ENCODE results near the gene GIPC2. TPM values are rescaled to one million over a fixed set of nuclear protein-coding genes. Genes with fewer than 3 reads are reported as not detected.

Gene GIPC2, protein sequence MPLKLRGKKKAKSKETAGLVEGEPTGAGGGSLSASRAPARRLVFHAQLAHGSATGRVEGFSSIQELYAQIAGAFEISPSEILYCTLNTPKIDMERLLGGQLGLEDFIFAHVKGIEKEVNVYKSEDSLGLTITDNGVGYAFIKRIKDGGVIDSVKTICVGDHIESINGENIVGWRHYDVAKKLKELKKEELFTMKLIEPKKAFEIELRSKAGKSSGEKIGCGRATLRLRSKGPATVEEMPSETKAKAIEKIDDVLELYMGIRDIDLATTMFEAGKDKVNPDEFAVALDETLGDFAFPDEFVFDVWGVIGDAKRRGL
- total RNA-seq = 0.09 and 0.14 TPM in 2 replicates

DNA sequence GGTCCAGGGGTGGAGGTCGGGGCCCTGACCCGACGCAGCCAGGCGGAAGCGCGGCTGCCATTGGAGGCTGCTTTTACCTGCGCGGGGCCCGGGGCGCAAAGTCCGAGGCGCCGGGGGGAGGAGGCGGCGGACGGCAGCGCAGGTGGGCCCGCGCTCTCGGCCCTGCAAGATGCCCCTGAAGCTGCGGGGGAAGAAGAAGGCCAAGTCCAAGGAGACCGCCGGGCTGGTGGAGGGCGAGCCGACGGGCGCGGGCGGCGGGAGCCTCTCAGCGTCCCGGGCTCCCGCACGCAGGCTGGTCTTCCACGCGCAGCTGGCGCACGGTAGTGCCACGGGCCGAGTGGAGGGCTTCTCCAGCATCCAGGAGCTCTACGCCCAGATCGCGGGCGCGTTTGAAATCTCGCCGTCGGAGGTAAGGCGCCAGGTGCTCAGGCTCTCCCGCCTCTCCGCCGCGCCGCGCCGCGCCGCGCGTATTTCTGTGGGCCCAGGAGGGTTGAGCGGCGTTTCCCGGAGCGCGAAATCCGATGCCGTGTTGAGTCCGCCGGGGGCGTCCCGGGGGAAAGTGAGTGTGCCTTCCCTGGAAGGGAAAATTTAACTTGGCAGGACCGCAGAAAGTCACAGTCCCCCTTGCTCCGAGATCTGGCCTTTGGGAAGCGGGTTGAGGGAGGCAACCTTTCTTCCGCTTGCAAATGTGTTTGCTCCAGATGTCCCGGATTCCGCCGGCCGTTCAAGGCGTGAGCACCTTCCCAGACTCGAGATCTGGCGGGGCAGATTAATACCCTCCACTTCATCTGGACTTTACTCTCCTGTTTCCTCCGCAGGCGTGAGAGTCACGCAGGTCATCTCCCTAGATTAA, at the start of gene GIPC2:
TSS of gene GIPC2 (plus strand) at position 41 of the 853 bp plus-strand sequence. CDS start at position 170, 129 bp downstream.

DNA sequence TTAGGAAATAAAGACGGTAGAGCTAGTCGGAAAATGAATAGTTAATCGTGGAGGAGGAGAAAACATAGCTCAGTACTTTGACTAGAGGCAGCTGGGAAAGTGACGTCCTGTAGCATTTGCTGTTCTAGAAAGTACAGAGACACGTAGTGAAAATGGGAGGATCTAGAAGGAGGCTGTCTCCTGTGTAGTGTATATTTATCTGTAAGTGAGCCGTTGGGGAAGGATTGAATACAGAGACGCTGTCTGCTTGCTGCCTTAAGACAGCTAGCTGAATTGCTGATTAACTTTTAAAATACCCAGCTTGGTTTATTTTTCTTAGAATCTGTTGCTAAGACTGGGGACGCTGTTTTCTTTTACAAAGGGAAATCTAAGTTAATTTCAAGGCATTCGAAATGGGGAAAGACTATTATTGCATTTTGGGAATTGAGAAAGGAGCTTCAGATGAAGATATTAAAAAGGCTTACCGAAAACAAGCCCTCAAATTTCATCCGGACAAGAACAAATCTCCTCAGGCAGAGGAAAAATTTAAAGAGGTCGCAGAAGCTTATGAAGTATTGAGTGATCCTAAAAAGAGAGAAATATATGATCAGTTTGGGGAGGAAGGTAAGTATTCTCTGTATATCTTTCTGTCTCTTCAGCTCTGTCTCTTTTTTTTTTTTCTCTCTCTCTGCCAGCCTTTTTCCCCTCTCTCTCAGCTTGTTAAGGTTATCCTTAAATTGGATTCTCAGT, 40.9 kb upstream of the GIPC2 start, which contains the start of gene DNAJB4:
TSS of gene DNAJB4 (plus strand) at position 221 of the 729 bp plus-strand sequence. CDS start at position 393, 172 bp downstream.

Other genes starting within 250 kb of the GIPC2 start
- gene NEXN, start 157.3 kb upstream of the GIPC2 start, total RNA-seq = 10.0 and 13.6 TPM in 2 replicates
- gene FUBP1, start 66.9 kb upstream of the GIPC2 start, total RNA-seq = 75.2 and 81.9 TPM in 2 replicates
- gene DNAJB4, start 41.0 kb upstream of the GIPC2 start, total RNA-seq = 28.4 and 38.0 TPM in 2 replicates

All from smooth muscle cell of bladder (primary cell).